ENCODE measurements around the gene DHTKD1.
"Not testable (repeated sequence)": the region's sequence is repeated elsewhere in the genome, so short reads cannot be mapped to it uniquely, and the experiment has no call there.

The DHTKD1 gene

DNA sequence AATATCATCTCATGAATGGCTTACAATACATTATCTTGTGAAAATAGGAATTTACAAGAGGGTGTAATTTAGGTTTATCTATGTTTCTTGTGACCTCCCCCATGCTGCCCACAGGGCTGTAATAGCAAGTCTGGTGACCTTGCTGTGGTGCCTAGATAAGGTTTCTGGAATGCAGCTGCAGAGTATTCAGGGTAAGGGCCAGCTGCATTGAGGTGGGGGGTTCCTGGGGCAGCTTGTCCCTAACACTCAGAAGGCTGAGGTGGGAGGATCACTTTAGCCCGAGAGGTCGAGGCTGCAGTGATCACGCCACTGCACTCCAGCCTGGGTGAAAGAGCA is 5.3 kb upstream of the DHTKD1 start:
- FAIRE-seq, result no peak

DNA sequence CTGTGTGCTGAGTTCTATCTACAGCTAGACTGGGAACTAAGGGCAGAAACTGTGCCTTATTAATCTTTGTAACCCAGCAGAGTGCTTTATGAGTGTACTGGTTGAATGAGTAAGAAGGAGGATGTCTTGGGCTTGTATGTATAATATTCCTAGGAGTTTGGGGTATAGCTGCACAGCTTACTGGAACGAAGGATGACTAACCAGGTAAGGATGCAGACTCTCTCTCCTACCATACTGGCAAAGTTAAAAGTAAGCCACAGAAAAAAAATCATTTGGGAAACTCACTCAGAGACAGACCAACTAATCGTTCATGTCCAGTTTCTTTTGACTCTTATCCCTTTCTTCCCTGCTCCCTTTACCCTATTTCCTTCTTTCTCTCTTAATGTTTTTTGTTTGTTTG is 1.4 kb upstream of the DHTKD1 start:
- FAIRE-seq, result no peak

DNA sequence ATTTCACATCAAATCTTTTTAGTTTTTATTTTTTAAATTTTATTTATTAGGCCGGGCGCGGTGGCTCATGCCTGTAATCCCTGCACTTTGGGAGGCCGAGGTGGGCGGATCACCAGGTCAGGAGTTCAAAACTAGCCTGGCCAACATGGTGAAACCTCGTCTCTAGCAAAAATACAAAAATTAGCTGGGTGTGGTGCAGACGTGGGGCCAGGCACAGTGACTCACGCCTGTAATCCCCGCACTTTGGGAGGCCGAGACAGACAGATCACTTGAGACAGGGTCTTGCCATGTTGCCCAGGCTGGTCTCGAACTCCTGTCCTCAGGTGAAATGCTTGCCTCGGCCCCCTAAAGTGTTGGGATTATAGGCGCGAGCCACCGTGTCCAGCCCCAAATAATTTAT is 2.7 kb downstream of the DHTKD1 start:
- not testable (repeated sequence) for FAIRE-seq

DNA sequence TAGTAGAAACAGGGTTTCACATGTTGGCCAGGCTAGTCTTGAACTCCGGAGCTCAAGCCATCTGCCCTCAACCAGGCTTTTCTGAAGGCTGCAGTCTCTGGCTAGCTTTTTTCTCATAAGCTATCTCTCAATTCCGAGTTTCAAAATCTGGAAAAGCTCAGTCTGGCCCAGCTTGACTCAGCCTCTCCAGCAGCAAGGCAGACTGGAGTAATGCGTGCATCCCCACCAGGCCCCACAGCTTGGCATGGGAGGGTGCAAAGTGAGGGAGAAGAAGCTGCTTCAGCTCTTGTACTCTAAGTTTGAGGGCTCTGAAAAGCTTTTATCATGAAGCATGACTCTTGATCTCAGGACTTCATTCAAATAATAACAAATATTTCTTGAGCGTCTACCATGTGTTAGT is 4.8 kb downstream of the DHTKD1 start:
- no peak for FAIRE-seq

DNA sequence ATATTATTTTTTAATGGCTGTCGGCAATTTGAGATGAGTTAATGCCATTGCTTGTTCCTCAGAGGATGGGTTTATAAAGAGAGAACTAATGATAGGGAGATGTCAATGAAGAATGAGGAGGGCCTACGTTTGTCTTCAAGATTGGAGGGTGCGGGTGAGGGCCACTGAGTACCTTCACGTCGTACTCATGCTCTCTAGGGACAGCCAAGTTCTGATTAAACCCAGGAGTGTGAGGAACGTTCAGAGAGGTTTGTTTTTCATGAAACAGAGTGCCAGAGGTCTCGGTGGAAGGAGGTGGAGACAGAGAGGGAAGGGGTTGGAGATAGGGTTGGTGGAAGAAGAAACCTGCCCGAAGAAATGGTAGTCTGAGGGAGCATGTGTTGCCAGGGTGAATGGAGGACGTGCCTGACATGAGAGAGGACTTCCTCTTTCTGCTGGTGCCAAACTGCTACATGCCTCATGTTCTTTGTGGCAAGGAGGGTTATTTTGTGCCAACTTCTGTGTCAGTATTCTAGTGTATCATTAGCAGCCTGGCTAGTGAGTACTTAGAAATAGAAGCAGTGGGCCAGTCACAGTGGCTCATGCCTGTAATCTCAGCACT is 8.9 kb downstream of the DHTKD1 start:
- FAIRE-seq, result no peak

DNA sequence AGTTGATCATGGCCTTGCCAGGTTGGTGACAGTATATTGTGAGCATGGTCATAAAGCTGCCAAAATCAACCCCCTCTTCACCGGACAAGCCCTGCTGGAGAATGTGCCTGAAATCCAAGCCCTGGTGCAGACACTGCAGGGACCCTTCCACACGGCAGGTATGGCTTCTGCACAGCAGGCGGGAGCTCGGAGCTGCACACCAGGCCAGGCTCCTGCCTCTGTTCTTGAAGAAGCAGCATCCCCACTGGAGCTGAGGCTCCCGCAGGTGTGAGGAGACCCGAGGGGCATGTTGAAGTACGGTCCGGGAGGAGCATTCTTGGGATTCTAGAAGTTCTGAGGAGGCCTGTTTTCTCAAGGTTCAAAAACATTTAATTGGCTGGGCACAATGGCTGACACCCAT is 12.7 kb downstream of the DHTKD1 start:
- FAIRE-seq, result no peak

DNA sequence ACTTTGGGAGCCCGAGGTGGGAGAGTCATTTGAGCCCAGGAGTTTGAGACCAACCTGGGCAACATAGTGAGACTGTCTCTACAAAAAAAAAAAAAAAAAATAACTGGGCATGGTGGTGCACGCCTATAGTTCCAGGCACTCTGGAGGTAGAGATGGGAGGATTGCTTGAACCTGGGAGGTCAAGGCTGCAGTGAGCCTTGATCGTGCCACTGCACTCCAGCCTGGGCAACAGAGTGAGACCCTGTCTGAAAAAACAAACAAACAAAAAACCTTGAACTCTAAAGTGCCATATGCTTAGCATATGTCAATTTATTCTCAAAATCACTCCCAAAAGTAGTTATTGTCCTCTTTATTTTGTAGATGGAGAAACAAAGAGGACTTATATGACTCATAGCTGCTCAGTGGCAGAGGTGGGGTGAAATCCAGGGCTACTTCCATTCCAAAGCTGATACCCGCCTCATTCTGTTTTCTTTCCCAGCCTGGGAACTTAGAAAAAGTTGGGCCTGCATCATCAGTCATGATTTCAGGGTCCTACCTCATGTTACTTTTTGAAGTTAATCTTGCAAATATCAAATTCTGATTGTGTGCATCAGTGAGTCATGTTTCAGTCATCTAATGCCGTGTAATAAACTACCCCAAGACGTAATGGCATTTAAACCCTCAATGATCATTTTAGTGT is 13.3 kb downstream of the DHTKD1 start:
- no peak for FAIRE-seq

DNA sequence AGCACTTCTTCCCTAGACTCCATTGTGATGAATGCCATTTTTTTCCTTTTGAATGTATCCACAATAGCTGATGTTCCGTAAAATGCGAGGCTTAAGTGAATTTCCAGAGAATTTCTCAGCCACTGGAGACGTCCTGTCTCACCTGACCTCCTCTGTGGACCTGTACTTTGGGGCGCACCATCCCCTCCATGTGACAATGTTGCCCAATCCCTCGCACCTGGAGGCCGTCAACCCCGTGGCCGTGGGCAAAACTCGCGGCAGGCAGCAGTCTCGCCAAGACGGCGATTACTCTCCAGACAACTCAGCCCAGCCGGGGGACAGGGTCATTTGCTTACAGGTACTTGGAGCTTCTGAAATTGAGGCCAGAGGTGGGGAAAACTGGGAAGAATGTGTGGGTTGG is 20.2 kb downstream of the DHTKD1 start:
- no peak for FAIRE-seq

DNA sequence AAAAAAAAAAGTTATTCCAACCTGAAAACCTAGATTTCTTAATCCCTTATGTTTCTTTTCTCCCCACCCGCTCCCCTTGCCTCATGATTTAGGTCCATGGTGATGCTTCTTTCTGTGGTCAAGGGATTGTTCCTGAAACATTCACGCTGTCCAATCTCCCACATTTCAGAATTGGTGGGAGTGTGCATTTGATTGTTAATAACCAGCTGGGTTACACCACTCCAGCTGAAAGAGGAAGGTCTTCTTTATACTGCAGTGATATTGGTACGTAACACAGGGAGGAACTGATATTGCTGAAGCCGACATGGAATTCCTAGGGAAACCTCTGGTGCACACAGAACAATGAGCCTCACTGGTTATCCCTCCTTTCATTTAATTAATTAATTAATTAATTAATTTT is 22.7 kb downstream of the DHTKD1 start:
- FAIRE-seq, result no peak

DNA sequence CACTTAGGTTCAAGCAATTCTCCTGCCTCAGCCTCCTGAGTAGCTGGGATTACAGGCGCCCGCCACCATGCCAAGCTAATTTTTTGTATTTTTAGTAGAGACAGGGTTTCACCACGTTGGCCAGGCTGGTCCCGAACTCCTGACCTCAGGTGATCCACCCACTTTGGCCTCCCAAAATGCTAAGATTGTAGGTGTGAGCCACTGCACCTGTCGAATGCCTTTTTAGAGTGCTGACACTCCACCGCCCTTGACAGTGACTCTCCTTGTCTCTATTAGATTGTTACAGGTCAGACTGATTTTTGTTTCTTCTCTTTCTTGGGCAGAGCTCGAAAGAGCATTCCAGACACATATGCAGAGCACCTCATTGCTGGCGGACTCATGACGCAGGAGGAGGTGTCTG is 28.6 kb downstream of the DHTKD1 start:
- FAIRE-seq, result not testable (repeated sequence)

DNA sequence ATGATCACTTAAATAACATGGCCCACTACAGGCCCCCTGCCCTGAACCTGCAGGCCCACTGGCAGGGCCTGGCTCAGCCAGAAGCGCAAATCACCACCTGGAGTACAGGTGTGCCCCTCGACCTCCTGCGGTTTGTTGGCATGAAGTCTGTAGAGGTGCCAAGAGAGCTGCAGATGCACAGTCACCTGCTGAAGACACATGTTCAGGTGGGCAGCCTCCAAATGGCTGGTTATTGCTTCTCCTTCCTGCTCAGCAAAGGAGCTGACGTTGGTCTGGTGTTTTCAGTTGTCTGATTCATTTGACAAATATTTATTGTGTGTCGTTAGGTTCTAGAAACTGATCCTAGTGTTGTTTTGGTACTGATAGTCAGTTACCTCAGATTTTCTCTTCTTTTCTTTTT is 29.0 kb downstream of the DHTKD1 start:
- no peak for FAIRE-seq

DNA sequence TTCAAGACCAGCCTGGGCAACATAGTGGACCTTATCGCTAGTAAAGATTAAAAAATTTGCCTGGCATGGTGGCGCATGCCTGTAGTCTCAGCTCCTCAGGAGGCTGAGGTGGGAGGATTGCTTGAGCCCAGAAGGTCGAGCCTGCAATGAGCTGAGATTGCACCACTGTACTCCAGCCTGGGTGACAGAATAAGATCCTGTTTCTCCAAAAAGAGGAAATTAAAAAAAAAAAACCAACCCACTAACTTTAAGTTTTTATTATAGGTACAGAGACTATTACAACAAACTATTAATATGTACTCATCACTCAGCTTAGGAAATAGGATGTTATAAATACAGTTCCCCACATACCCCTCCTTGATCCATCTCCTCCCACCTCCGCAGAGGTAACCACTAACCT is 30.2 kb downstream of the DHTKD1 start:
- no peak for FAIRE-seq

DNA sequence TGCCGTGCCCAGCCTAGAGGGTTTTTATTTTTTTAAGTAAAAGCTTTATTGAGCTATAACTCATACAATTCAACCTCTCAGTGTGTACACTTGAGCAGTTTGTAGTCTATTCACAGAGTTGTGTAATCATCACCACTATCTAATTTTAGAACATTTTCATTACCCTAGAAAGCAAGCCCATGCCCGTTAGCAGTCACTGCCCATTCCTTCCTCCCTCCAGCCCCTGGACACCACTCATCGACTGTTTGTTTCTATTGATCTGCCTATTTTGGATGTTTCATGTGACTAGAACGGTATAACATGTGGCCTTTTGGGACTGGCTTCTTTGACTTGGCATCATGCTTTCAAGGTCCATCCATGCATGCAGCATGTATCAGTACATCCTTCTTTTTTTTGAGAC is 35.0 kb downstream of the DHTKD1 start:
- FAIRE-seq, result no peak

DNA sequence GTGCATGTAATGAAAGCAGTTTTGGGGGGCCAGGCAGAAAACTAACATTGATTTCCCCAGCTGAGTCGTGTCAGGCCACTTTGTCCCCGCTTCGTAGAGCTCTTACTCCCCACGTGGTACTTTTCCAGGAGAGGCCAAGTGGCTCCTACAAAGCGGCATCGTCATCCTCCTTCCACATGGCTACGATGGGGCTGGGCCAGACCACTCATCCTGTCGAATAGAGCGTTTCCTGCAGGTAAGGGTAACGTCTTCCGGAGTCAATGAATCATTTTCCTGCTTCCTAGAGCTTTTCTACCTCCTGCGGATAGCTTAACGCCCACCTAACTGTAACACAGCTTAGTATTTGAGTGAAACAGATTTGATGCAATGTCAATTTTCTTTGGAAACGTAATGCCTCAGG is 39.0 kb downstream of the DHTKD1 start:
- no peak for FAIRE-seq

DNA sequence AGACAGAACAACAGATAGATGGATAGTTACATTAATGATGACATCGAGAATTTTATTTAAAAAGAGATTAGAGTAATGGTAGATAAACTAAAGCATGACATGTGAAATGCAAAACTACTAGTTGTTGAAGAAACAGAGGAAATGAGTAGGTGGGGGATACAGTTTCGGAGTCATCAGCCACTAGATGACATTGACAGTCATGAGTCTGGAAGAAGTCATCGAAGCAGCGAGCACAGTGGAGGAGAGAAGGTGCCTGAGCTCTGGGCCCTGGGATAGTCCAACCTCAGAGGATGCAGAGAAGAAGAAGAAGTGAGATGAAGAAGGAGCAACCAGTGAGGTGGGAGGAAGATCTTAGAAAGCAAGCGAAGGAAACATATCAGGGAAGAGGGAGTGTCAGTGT is 40.5 kb downstream of the DHTKD1 start:
- FAIRE-seq, result no peak

DNA sequence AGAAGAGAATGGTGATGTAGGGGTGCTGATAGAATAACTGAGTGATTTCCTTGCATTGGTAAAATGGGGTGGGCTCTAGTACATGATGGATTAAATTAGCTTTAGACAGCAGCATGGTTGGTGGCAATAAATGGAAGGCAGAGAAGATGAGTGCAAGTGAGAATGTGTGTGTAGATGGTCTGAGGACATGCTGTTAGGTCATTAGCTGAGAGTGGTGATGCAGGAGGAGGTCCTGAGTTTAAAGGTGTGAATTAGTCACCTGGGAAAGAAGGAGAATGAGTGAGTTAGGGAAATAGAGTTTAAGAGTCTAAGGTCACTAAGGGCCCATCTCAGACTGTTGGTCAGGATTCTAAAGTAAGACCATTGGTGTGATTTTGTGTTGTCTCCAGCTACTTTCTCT is 42.8 kb downstream of the DHTKD1 start:
- no peak for FAIRE-seq

DNA sequence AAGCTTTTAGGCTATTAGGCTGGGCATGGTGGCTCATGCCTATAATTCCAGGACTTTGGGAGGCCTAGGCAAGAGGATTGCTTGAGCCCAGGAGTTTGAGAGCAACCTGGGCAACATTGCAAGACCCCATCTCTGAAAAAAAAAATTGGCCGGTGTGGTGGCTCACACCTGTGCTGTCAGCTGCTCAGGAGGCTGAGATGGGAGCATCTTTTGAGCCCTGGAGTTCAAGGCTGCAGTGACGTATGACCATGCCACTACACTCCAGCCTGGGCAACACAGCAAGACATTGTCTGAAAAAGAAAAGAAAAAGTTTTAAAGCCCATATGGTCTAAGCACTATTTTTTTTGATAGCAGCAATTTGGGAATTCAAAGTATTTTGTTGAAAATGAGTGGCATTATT is 44.9 kb downstream of the DHTKD1 start:
- no peak for FAIRE-seq

DNA sequence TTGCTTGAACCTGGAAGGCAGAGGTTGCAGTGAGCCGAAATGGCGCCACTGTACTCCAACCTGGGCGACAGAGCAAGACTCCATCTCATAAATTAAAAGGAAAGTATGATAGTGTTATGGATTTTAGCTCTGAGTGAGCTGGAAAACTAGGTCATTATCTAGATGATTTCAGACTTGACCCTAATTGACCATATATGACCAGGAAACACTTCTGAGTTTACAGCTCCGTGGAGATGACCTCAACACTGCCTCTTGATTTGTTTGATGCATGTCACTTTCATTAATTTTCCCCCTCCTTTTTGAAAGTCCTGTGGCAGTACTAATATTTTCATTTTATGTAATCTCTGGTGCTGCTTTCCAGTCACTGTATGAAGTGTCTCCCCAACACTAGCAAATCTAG is 52.9 kb downstream of the DHTKD1 start:
- no peak for FAIRE-seq

DNA sequence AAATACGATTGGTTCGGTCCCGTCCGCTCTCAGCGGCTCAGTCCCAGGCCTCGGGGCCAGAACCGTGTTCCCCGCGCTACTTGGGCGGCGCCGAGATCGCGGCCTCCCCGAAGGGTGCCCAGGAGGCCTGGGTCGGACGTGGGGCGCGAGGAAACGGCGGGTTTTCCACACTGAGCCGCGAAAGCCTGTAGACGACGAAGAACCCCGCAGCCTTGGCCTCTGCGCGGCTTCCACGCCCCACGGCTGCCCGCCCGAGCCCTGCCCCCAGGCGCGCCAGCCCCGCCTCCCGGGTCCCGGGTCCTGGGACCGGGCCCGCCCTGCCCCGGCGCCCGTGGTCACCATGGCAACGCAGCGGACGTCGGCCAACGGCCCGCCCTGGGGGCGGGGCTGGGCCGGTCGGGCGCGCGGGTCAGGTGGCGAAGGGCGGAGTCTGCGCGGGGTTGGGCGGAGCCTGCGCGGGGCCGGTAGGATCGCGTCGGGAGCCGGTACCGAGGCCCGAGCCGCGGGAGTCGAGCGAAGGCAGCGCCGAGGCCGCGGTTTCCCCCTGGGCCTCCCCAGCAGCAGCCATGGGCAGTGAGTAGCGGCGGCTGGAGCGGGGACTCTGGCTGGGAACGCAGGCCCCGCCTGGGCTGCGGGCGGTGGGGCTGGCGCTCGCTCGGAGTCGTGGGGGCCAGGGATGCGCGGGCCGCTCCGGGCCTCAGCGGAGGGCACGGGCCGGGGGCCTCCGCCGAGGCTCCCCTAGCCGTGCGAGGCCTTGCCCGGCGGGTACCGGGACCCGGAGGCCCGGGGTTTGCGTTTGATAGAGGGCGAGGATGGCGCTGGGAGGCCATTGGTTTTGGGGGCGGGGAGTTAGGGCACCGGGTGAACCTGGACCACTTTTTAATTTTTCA is 60.7 kb downstream of the DHTKD1 start, which contains the start of gene SEC61A2:
Gene SEC61A2, plus strand, starts transcription at position 456 of the 890 bp plus-strand sequence. Its CDS starts 111 bp downstream, at position 567.
- no peak for FAIRE-seq

DNA sequence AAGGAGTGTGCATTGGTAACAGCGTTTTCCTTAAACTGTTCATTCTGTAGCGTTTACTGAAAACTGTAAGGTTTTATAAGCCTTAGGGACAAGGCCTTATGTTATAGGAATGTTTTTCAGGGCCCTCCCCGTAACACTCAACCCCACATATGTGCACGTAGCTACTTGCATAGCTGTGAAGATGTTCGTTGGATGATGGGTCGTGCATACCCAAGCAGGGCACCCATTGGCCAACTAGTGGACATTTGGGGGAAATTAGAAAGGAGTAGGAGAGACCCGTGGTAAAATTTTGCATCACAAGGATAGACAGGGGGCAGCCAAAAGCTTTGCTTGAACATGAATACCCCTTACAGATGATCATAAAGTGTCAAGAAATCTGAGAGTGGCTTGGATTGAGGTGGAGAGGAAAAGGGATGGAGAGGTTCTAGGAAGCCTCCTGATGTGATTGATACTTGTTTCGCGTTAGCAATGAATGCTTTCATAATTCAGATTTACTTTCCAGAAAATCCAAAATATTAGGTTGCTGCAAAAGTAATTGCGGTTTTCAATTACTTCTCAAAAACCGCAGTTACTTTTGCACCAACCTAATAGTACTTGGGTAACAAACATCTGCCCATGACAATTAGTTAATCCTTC is 61.6 kb downstream of the DHTKD1 start:
- no peak for FAIRE-seq

DNA sequence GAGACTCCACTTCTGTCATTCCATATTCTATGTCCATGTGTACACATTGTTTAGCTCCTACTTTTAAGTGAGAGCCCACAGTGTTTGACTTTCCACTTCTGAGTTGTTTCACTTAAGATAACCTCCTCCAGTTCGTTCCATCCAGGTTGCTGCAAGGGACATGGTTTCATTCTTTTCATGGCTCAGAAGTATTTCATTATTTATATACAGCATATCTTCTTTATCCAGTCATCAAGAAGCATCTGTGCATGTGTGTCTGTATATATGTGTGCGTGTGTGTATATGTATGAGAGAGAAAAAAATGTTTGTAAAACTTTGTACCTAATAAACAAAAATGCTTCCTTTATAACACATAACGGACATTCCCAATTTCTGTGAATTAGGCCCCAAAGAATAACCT is 66.9 kb downstream of the DHTKD1 start:
- FAIRE-seq, result no peak

DNA sequence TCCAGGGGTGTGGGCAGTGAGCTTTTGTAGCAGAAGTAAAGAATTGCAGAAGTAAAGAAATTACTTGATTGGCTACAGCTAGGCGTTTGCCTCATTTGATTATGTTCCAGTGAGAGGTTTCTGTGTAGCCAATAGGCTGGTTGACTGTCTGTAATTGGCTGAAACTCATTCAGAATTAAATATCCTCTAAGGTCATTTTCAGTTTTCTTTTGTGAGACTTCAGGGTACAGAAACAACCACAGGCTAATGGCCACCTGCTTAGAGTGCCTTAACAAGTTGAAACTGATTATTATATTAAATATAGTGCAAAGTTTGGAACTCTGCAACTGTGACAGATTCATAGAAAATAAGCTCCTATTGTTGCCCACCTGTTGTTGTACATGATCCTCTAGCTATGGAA is 71.3 kb downstream of the DHTKD1 start:
- no peak for FAIRE-seq

DNA sequence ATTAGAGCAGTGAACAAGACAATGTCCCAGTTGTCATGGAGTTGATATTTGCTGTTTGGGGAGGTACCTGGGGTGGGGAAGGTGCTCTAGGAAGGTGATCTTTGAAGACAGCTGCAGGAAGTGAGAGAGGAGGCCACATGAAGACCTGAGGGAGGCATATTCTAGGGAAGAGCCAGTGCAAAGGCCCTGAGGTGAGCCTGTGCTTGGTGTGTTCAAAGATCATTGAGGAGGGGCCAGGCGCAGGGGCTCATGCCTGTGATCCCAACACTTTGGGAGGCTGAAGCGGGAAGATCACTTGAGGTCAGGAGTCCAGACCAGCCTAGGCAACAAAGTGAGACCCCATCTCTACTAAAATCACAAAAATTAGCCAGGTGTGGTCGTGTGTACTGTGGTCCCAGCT is 75.8 kb downstream of the DHTKD1 start:
- FAIRE-seq, result no peak

DNA sequence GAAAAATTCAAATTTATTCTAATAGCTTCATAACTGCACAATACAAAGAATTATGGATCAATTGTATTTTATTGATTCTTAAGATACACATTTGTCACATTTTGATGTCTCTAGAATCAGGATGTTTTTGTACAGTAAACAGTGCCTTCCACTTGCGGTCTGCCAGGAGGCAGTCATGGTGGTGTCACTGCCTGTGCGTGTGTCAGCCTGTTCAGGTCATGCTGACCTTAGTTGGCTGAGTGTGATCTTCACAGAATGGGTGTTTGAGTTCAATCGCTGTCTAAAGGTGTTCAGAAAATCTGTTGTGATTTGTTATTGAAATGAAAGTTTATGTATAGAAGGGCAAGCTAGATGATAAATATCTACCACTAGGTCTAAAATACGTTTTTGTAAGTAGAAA is 81.4 kb downstream of the DHTKD1 start:
- FAIRE-seq, result no peak
